Psoas muscle (tissue), 8 donors: ENCODE measurements around the gene GGT1. TPM values are rescaled to one million over a fixed set of nuclear protein-coding genes. Genes with fewer than 3 reads are reported as not detected.
"Not testable (repeated sequence)": the region's sequence is repeated elsewhere in the genome, so short reads cannot be mapped to it uniquely, and the experiment has no call there.

ENCODE experiments used
- ATAC-seq, 4 donors: fragments of 200-7000 bp; cut with Tn5 transposase; one replicate each; pipeline ENCODE4 v1.9.1; 2020; ENCODE audit warnings: moderate library complexity in 3 of 4, mild to moderate bottlenecking in 2 of 4
- DNase-seq, 2 donors: peaks; one replicate each; pipeline ENCODE4 v3.0.0-alpha.2; 2020
- H3K27ac ChIP-seq: fragments of 200-600 bp; one replicate; pipeline ENCODE4 v1.8.0; 2022
- H3K27me3 ChIP-seq, 3 donors: fragments of 200-600 bp in 1 of 3; one replicate each; pipeline versions ENCODE4 v1.6.1 to v1.8.0; 2013 to 2022; ENCODE audit warnings: low read length in 2 of 3, mild to moderate bottlenecking in 2 of 3, moderate library complexity in 1 of 3; ENCODE audit not compliant: insufficient read depth in 3 of 3
- H3K36me3 ChIP-seq, 2 donors: fragments of 200-600 bp in 1 of 2; one replicate each; pipeline versions ENCODE4 v1.6.1 to v1.8.0; 2013 to 2022; ENCODE audit warnings: low read depth in 1 of 2, mild to moderate bottlenecking in 1 of 2, moderate library complexity in 1 of 2; ENCODE audit not compliant: insufficient read depth in 1 of 2
- H3K4me1 ChIP-seq: fragments of 200-600 bp; one replicate; pipeline ENCODE4 v1.8.0; 2022
- H3K4me3 ChIP-seq: fragments of 200-600 bp; one replicate; pipeline ENCODE4 v1.8.0; 2022; ENCODE audit warnings: mild to moderate bottlenecking
- H3K9me3 ChIP-seq: fragments of 200-600 bp; one replicate; pipeline ENCODE4 v1.8.0; 2022
- CTCF ChIP-seq: fragments of 200-600 bp; IDR thresholded peaks from one replicate; pipeline ENCODE4 v1.8.0; 2022; ENCODE audit warnings: antibody characterized with exemption
- WGBS, 3 donors: extraction: QIAGEN DNeasy Blood & Tissue Kit; methylation state at CpG; one replicate each; pipeline versions ENCODE4 v1.1.6 to v1.1.7; 2013; 5-methylcytosine and 5-hydroxymethylcytosine counted together
- intact Hi-C, 2 donors: fragments of 100-400 bp; cut with DNase I; formaldehyde crosslinking; loops; one replicate each; pipeline versions ENCODE4 v1.11.0 to v1.14.2; 2022
- polyA plus RNA-seq, 3 donors: library from polyadenylated mRNA; stranded (reverse); fragments of 200-250 nt; gene quantifications; one replicate each; pipeline ENCODE4 v1.2.3, GENCODE V29; 2013
- total RNA-seq, 4 donors: library from RNA; stranded (reverse); fragmentation: NEBNext Ultra II Directional in 2 of 4; extraction: Animal tissue kit (Norgen Biotek cat#: 25700) in 2 of 4; gene quantifications; one replicate each; pipeline versions ENCODE4 v1.2.1 to v1.2.4, GENCODE V29; 2021 to 2023
- donor health status: healthy with polysubstance abuse.
- donor health status: DM: no; HTN: no; CAD: no; lungs with moderate emphysema.
- donor health status: Bipolar disorder and iron deficiency.
- donor health status: healthy.
- donor health status: DM: yes; HTN: yes; CAD: no.
- donor health status: DM: no; HTN: no; CAD: no.
- donor health status: DM: no; HTN: no; CAD: no.
- donor health status: DM: yes; HTN: yes; CAD: no.

GGT1 gene
- total and polyA plus RNA-seq, 7 donors: 0.52 to 2.6 (median 0.97) TPM

- H3K4me1 ChIP-seq: no peaks in the 10 kb centered on the region
- 63 to 78% (median 65%) methylated on average over 7 of the region's 7 CpGs for WGBS, 3 donors
- DNase-seq (no peak), ATAC-seq (no peak)
- no peaks in the 10 kb centered on the region for H3K9me3 ChIP-seq
- no peak overlapping the region for H3K4me3 ChIP-seq
- no peaks in the 10 kb centered on the region for H3K27me3 ChIP-seq
- H3K36me3 ChIP-seq: peaks cover 0 to under 1% of the 10 kb centered on the region in 2 donors
- intact Hi-C loops: no loop called here
- no peak for TF ChIP-seq CTCF
- H3K27ac ChIP-seq: no peak overlapping the region
These were observed 8.3 kb upstream of the GGT1 start for GRCh38 chr22:24594569-24595120.

- Histone ChIP-seq H3K4me3 (no peak overlapping the region), H3K27me3 (no peaks in the 10 kb centered on the region), H3K36me3 (no peaks in the 10 kb centered on the region), H3K4me1 (no peaks in the 10 kb centered on the region), H3K27ac (no peak overlapping the region), H3K9me3 (no peaks in the 10 kb centered on the region)
- ATAC-seq (no peak), DNase-seq (no peak)
- WGBS, 3 donors: 94 to 98% (median 96%) methylated on average over 6 of the region's 6 CpGs
- intact Hi-C loops: no loop called here
- no peak for TF ChIP-seq CTCF
These were observed 7.8 kb upstream of the GGT1 start for GRCh38 chr22:24595228-24595627.

- WGBS, 3 donors: 92 to 95% (median 93%) methylated on average over 4 of the region's 4 CpGs
- Histone ChIP-seq H3K27me3 (no peaks in the 10 kb centered on the region), H3K9me3 (no peaks in the 10 kb centered on the region), H3K4me3 (no peak overlapping the region), H3K27ac (no peak overlapping the region), H3K4me1 (no peaks in the 10 kb centered on the region), H3K36me3 (no peaks in the 10 kb centered on the region)
- TF ChIP-seq CTCF: no peak
- DNase-seq (no peak), ATAC-seq (no peak)
- intact Hi-C loops: no loop called here
These were observed 7.1 kb upstream of the GGT1 start for GRCh38 chr22:24595863-24596262.

- intact Hi-C loops, ATAC-seq, H3K36me3 ChIP-seq, H3K27me3 ChIP-seq, H3K4me3 ChIP-seq, DNase-seq, H3K27ac ChIP-seq, H3K9me3 ChIP-seq, H3K4me1 ChIP-seq: not testable (repeated sequence)
- 88 to 97% (median 95%) methylated on average over 9 of the region's 9 CpGs for WGBS, 3 donors
These were observed 5.9 kb upstream of the GGT1 start for GRCh38 chr22:24597076-24597475.

GRCh38 chr22:24599514-24599913 is 3.5 kb upstream of the GGT1 start:
- Histone ChIP-seq H3K4me1 (no peaks in the 10 kb centered on the region), H3K9me3 (no peaks in the 10 kb centered on the region), H3K4me3 (no peak overlapping the region), H3K36me3 (no peaks in the 10 kb centered on the region), H3K27ac (no peak overlapping the region), H3K27me3 (no peaks in the 10 kb centered on the region)
- WGBS, 3 donors: 76 to 78% (median 77%) methylated on average over 8 of the region's 8 CpGs
- intact Hi-C loops: no loop called here
- TF ChIP-seq CTCF: no peak
- ATAC-seq (no peak), DNase-seq (peak in 1 of 2 donors; percentile 20)

GRCh38 chr22:24599958-24600715 is 2.9 kb upstream of the GGT1 start:
- ATAC-seq, H3K9me3 ChIP-seq, H3K27me3 ChIP-seq, H3K27ac ChIP-seq, H3K4me3 ChIP-seq, H3K36me3 ChIP-seq, H3K4me1 ChIP-seq, intact Hi-C loops, DNase-seq: not testable (repeated sequence)
- 82 to 94% (median 90%) methylated on average over 3 of the region's 3 CpGs for WGBS, 3 donors
